ENCODE results near the gene ZNF32. TPM values are rescaled to one million over a fixed set of nuclear protein-coding genes. Genes with fewer than 3 reads are reported as not detected.

ZNF32 gene
- total RNA-seq, 1 experiment from 2014 or later = 16.7 TPM

DNA sequence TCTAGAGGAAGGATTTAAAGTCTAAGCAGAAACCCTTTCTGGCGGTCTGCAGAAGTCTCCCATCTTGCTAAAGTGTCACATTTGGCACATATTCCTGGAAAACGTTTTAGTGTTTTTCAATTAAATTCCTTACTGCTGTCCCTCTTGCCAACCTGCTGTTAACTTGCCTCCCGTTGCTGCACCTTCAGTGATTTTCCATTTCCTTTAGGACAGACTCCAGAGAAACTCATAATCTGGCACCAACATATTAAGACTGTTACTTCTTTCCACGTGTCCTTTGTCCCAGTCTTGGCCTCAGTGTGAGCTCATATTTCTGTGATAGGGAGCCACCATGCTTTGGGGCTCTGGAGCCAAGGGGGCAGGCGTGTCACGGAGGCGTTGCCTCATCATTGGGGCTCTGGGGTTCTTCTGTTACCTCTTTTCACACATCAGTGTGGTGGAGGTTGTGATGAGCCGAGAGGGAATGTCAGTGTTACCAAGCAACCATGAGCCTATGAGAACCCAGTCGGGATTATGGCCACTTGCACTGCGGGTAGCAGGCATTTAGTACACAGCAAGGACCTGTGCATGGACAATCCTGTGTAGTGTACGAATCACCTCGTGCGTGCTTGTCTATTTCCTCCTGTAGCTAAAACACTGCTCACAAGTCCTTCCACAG is 26.0 kb upstream of the ZNF32 start:
- Histone ChIP-seq H3K79me2 (ENCODE audit: low read length) (no peaks in the 10 kb centered on the region), H3K36me3 (ENCODE audit: low read depth, low read length) (no peaks in the 10 kb centered on the region), H3K9me2 (replicated peaks; ENCODE audit: low read length) (no peaks in the 10 kb centered on the region), H3K4me2 (ENCODE audit: low read length) (no peak overlapping the region), H3K4me3 (ENCODE audit: low read length) (no peak overlapping the region), H3K4me1 (ENCODE audit: insufficient read depth, low read length) (peaks cover 1% of the 10 kb centered on the region; the same call in 1 of the 2 replicates), H3K9ac (ENCODE audit: low read length) (no peak overlapping the region), H3K27ac (ENCODE audit: low read length) (no peak overlapping the region), H2AFZ (ENCODE audit: low read length) (no peak overlapping the region), H3K27me3 (ENCODE audit: low read length) (peaks cover 31% of the 10 kb centered on the region), H4K20me1 (ENCODE audit: low read length) (no peaks in the 10 kb centered on the region), H3F3A (ENCODE audit: low read length, unreplicated experiment) (no peaks in the 10 kb centered on the region), H3K9me3 (ENCODE audit: low read length) (no peaks in the 10 kb centered on the region)
- ChIA-PET CTCF (no interaction called here), POLR2A (ENCODE audit: unreplicated experiment) (interaction anchor here (0.6 kb wide), 1 partner anchor 374 kb away, joined by 3 read pairs; no protein-coding TSS in a partner anchor)
- BruUV-seq (replicated peaks) = no TSS peak
- no peak for ATAC-seq
- DNase-seq = no peak
- TF ChIP-seq EZH2 (IDR thresholded peaks at IDR 0.05; ENCODE audit: low read length, unreplicated experiment) (no peak), EZH2phosphoT487 (IDR thresholded peaks at IDR 0.05; ENCODE audit: borderline replicate concordance, low read length) (no peak)
- TF ChIP-seq, protein P1, sequence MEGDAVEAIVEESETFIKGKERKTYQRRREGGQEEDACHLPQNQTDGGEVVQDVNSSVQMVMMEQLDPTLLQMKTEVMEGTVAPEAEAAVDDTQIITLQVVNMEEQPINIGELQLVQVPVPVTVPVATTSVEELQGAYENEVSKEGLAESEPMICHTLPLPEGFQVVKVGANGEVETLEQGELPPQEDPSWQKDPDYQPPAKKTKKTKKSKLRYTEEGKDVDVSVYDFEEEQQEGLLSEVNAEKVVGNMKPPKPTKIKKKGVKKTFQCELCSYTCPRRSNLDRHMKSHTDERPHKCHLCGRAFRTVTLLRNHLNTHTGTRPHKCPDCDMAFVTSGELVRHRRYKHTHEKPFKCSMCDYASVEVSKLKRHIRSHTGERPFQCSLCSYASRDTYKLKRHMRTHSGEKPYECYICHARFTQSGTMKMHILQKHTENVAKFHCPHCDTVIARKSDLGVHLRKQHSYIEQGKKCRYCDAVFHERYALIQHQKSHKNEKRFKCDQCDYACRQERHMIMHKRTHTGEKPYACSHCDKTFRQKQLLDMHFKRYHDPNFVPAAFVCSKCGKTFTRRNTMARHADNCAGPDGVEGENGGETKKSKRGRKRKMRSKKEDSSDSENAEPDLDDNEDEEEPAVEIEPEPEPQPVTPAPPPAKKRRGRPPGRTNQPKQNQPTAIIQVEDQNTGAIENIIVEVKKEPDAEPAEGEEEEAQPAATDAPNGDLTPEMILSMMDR (conservative IDR thresholded peaks at IDR 0.05; ENCODE audit: low read depth, low read length) = no peak
- intact Hi-C loops (cut with micrococcal nuclease) = loop anchor here (5.0 kb wide), 1 partner anchor 113 kb away; no protein-coding TSS in a partner anchor

DNA sequence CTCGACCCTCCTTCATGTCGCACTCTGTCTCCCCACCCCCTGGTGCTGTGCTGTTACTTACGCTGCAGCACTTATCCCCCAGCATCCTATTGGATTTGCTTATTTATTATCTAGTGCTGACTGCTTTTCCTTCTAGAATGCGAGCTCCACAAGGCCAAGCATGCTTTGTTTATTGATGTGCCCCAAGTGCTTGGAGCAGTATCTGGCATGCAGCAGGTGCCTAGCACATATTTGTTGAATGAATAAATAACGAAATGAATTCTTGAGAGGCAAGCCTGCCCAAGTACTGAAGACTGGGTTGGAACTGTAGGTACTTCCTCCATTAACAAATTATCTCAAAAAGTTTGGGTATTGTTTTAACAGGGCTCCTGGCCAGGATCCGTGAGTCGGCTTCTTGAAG is 24.8 kb upstream of the ZNF32 start:
- TF ChIP-seq, protein P1 (conservative IDR thresholded peaks at IDR 0.05; ENCODE audit: low read depth, low read length) = no peak
- no peak for TF ChIP-seq EZH2phosphoT487 (IDR thresholded peaks at IDR 0.05; ENCODE audit: borderline replicate concordance, low read length)
- TF ChIP-seq EZH2 (IDR thresholded peaks at IDR 0.05; ENCODE audit: low read length, unreplicated experiment) = no peak
- no peaks in the 10 kb centered on the region for H3K9me2 ChIP-seq (replicated peaks; ENCODE audit: low read length)
- ATAC-seq (no peak), DNase-seq (no peak)
- H2AFZ ChIP-seq (ENCODE audit: low read length) = no peak overlapping the region
- no peak overlapping the region for H3K9ac ChIP-seq (ENCODE audit: low read length)
- H4K20me1 ChIP-seq (ENCODE audit: low read length) = no peaks in the 10 kb centered on the region
- H3K27ac ChIP-seq (ENCODE audit: low read length) = no peak overlapping the region
- ChIA-PET POLR2A (ENCODE audit: unreplicated experiment) (no interaction called here), CTCF (no interaction called here)
- peaks cover 31% of the 10 kb centered on the region for H3K27me3 ChIP-seq (ENCODE audit: low read length)
- H3K79me2 ChIP-seq (ENCODE audit: low read length) = no peaks in the 10 kb centered on the region
- H3K4me3 ChIP-seq (ENCODE audit: low read length) = no peak overlapping the region
- no peak overlapping the region for H3K4me2 ChIP-seq (ENCODE audit: low read length)
- H3K4me1 ChIP-seq (ENCODE audit: insufficient read depth, low read length) = no peaks in the 10 kb centered on the region
- no peaks in the 10 kb centered on the region for H3F3A ChIP-seq (ENCODE audit: low read length, unreplicated experiment)
- intact Hi-C loops (cut with micrococcal nuclease) = loop anchor here (5.0 kb wide), 1 partner anchor 114 kb away; no protein-coding TSS in a partner anchor
- no peaks in the 10 kb centered on the region for H3K36me3 ChIP-seq (ENCODE audit: low read depth, low read length)
- H3K9me3 ChIP-seq (ENCODE audit: low read length) = no peaks in the 10 kb centered on the region
- no TSS peak for BruUV-seq (replicated peaks)
